DMS 273 treated with DMSO at 0.1 percent for 48 hours (cell line): ENCODE measurements around the gene PSME3.
A peak's percentile ranks its signal among the peaks of the same experiment; 100 is the strongest.

ENCODE experiments used
- DNase-seq: peaks from one replicate; lab custom pipeline; 2025; lab: John Stamatoyannopoulos, UW

The PSME3 gene

GRCh38 chr17:42817866-42818265 lies 15.3 kb upstream of the PSME3 start:
- DNase-seq = no peak

GRCh38 chr17:42818379-42818778 lies 14.8 kb upstream of the PSME3 start:
- DNase-seq = no peak

- peak; percentile 43 for DNase-seq
These were observed 13.2 kb upstream of the PSME3 start for GRCh38 chr17:42819939-42820535.

GRCh38 chr17:42821176-42821575 lies 12.0 kb upstream of the PSME3 start:
- DNase-seq = no peak

GRCh38 chr17:42827472-42827871 lies 5.7 kb upstream of the PSME3 start:
- DNase-seq = no peak

GRCh38 chr17:42830971-42831370 lies 2.2 kb upstream of the PSME3 start:
- no peak for DNase-seq

- DNase-seq = no peak
These were observed 824 bp upstream of the PSME3 start for GRCh38 chr17:42832213-42832933.

GRCh38 chr17:42833767-42834422 lies 698 bp downstream of the PSME3 start:
- no peak for DNase-seq

- no peak for DNase-seq
These were observed 2.5 kb downstream of the PSME3 start for GRCh38 chr17:42835732-42836131.

- no peak for DNase-seq
These were observed 8.9 kb downstream of the PSME3 start for GRCh38 chr17:42841975-42842685.

GRCh38 chr17:42843358-42843934 lies 10.2 kb downstream of the PSME3 start:
- peak; percentile 35 for DNase-seq

GRCh38 chr17:42844271-42844670 lies 11.1 kb downstream of the PSME3 start, which contains the start of gene AOC2:
Gene AOC2 (plus strand): TSS chr17:42844580. CDS start chr17:42844627, 47 bp downstream.
- no peak for DNase-seq

- no peak for DNase-seq
These were observed 11.8 kb downstream of the PSME3 start for GRCh38 chr17:42844761-42845555.

- no peak for DNase-seq
These were observed 12.3 kb downstream of the PSME3 start for GRCh38 chr17:42845556-42845917.

- no peak for DNase-seq
These were observed 12.9 kb downstream of the PSME3 start for GRCh38 chr17:42845918-42846593.

- DNase-seq = no peak
These were observed 13.5 kb downstream of the PSME3 start for GRCh38 chr17:42846594-42847280.

GRCh38 chr17:42848093-42848492 lies 14.9 kb downstream of the PSME3 start:
- DNase-seq = no peak

- DNase-seq = no peak
These were observed 15.8 kb downstream of the PSME3 start for GRCh38 chr17:42849031-42849430.

- DNase-seq = no peak
These were observed 16.4 kb downstream of the PSME3 start for GRCh38 chr17:42849451-42850181.

- DNase-seq = no peak
These were observed 17.8 kb downstream of the PSME3 start, which contains the start of gene AOC3 for GRCh38 chr17:42850954-42851353. Gene AOC3 (plus strand): TSS chr17:42851199. CDS start chr17:42851344, 145 bp downstream.
